ENCODE measurements around the gene TRIM65. TPM values are rescaled to one million over a fixed set of nuclear protein-coding genes. Genes with fewer than 3 reads are reported as not detected.

TRIM65 gene
- total and polyA plus RNA-seq, 2 donors from 2014 or later = 11.5 to 23.6 TPM

GRCh38 chr17:75876190-75876937, 20.4 kb downstream of the TRIM65 start:
- H3K36me3 ChIP-seq (ENCODE audit: control insufficient read depth in 2 of 3, insufficient read depth in 3 of 3, low read length in 3 of 3) = peaks cover 0 to 7% (median 0%) of the 10 kb centered on the region in 3 donors
- no peaks in the 10 kb centered on the region for H3K9me3 ChIP-seq (ENCODE audit: control insufficient read depth in 2 of 3, insufficient read depth in 1 of 3, low read length in 3 of 3)
- no peak for TF ChIP-seq CTCF (IDR thresholded peaks at IDR 0.05; ENCODE audit: borderline replicate concordance, extremely low read depth, insufficient read depth)
- H3K27me3 ChIP-seq (ENCODE audit: control insufficient read depth, insufficient read depth, low read length) = no peaks in the 10 kb centered on the region
- no peak for FAIRE-seq
- H3K9ac ChIP-seq (ENCODE audit: low read length in 3 of 3) = peak overlapping the region in 2 of 3 donors; percentile 56 to 83
- intact Hi-C loops (cut with DNase I) = no loop called here
- peak overlapping the region; percentile 95 to 96 for H3K27ac ChIP-seq (ENCODE audit: low read depth in 2 of 2, low read length in 2 of 2)
- peaks cover 0 to 36% (median 27%) of the 10 kb centered on the region in 3 donors for H3K4me1 ChIP-seq (ENCODE audit: control insufficient read depth in 2 of 3, insufficient read depth in 2 of 3, low read depth in 1 of 3, low read length in 3 of 3)
- DNase-seq = peak in 4 of 5 donors; percentile 45 to 78 (median 60)
- peak overlapping the region in 2 of 3 donors; percentile 66 to 72 for H3K4me3 ChIP-seq (ENCODE audit: low read length in 3 of 3)

GRCh38 chr17:75875940-75876189, 20.9 kb downstream of the TRIM65 start:
- no peaks in the 10 kb centered on the region for H3K27me3 ChIP-seq (ENCODE audit: control insufficient read depth, insufficient read depth, low read length)
- H3K36me3 ChIP-seq (ENCODE audit: control insufficient read depth in 2 of 3, insufficient read depth in 3 of 3, low read length in 3 of 3) = peaks cover 0 to 7% (median 0%) of the 10 kb centered on the region in 3 donors
- H3K4me1 ChIP-seq (ENCODE audit: control insufficient read depth in 2 of 3, insufficient read depth in 2 of 3, low read depth in 1 of 3, low read length in 3 of 3) = peaks cover 0 to 36% (median 27%) of the 10 kb centered on the region in 3 donors
- FAIRE-seq (no peak), DNase-seq (peak in 1 of 5 donors; percentile 97)
- no peak for TF ChIP-seq CTCF (IDR thresholded peaks at IDR 0.05; ENCODE audit: borderline replicate concordance, extremely low read depth, insufficient read depth)
- H3K9me3 ChIP-seq (ENCODE audit: control insufficient read depth in 2 of 3, insufficient read depth in 1 of 3, low read length in 3 of 3) = no peaks in the 10 kb centered on the region
- H3K9ac ChIP-seq (ENCODE audit: low read length in 3 of 3) = peak overlapping the region in 1 of 3 donors; percentile 41
- intact Hi-C loops (cut with DNase I) = no loop called here
- peak overlapping the region; percentile 95 to 96 for H3K27ac ChIP-seq (ENCODE audit: low read depth in 2 of 2, low read length in 2 of 2)
- H3K4me3 ChIP-seq (ENCODE audit: low read length in 3 of 3) = peak overlapping the region in 1 of 3 donors; percentile 66

GRCh38 chr17:75875182-75875939, 21.4 kb downstream of the TRIM65 start:
- peak overlapping the region; percentile 95 to 96 for H3K27ac ChIP-seq (ENCODE audit: low read depth in 2 of 2, low read length in 2 of 2)
- DNase-seq = peak in 1 of 5 donors; percentile 61
- peaks cover 0 to 7% (median 0%) of the 10 kb centered on the region in 3 donors for H3K36me3 ChIP-seq (ENCODE audit: control insufficient read depth in 2 of 3, insufficient read depth in 3 of 3, low read length in 3 of 3)
- no peak for TF ChIP-seq CTCF (IDR thresholded peaks at IDR 0.05; ENCODE audit: borderline replicate concordance, extremely low read depth, insufficient read depth)
- peak overlapping the region in 1 of 3 donors; percentile 66 for H3K4me3 ChIP-seq (ENCODE audit: low read length in 3 of 3)
- no peak for FAIRE-seq
- intact Hi-C loops (cut with DNase I) = no loop called here
- H3K27me3 ChIP-seq (ENCODE audit: control insufficient read depth, insufficient read depth, low read length) = no peaks in the 10 kb centered on the region
- H3K4me1 ChIP-seq (ENCODE audit: control insufficient read depth in 2 of 3, insufficient read depth in 2 of 3, low read depth in 1 of 3, low read length in 3 of 3) = peaks cover 0 to 36% (median 27%) of the 10 kb centered on the region in 3 donors
- H3K9ac ChIP-seq (ENCODE audit: low read length in 3 of 3) = peak overlapping the region in 1 of 3 donors; percentile 41
- no peaks in the 10 kb centered on the region for H3K9me3 ChIP-seq (ENCODE audit: control insufficient read depth in 2 of 3, insufficient read depth in 1 of 3, low read length in 3 of 3)

All from kidney (tissue), 14 donors.